H1 (cell line): ENCODE results near the gene KLHL35. TPM values are rescaled to one million over a fixed set of nuclear protein-coding genes. Genes with fewer than 3 reads are reported as not detected.

Experiments
- CTCF ChIA-PET: fragments of 300-600 bp; sonication (Branson Sonifier 250); formaldehyde crosslinking; loops from one replicate; lab custom pipeline; 2021; ENCODE audit not compliant: partially characterized antibody; lab: Charles Lee
- POLR2A ChIA-PET: fragments of 300-600 bp; sonication (Branson Sonifier 250); formaldehyde crosslinking; loops from one replicate; lab custom pipeline; 2021; ENCODE audit warnings: inconsistent platforms; ENCODE audit not compliant: partially characterized antibody; lab: Charles Lee
- DNase-seq, 2 experiments: peaks; one replicate each; pipeline versions ENCODE4 v3.0.0 to v3.0.0-alpha.2; 2010 to 2022; ENCODE audit warnings: low spot score in 2 of 2, low read depth in 1 of 2, mixed read lengths in 1 of 2
- FAIRE-seq: peaks from 2 replicates; lab custom pipeline; 2011; peaks lifted over from hg19 to GRCh38; lab: Jason Lieb, UNC
- H2AFZ ChIP-seq: 2 replicates; pipeline ENCODE4 v1.8.1; 2012; ENCODE audit warnings: low read length, inconsistent platforms
- H2AK5ac ChIP-seq: 2 replicates; pipeline ENCODE4 v1.6.1; 2013; ENCODE audit warnings: low read depth, low read length
- H2BK120ac ChIP-seq: replicated peaks from 2 replicates; pipeline ENCODE3; 2013; ENCODE audit warnings: low read depth, low read length, inconsistent platforms
- H2BK12ac ChIP-seq: 2 replicates; pipeline ENCODE4 v1.6.1; 2013; ENCODE audit warnings: low read depth, low read length
- H2BK15ac ChIP-seq: 2 replicates; pipeline ENCODE4 v1.6.1; 2013; ENCODE audit warnings: low read length
- H2BK20ac ChIP-seq: 2 replicates; pipeline ENCODE4 v1.6.1; 2013; ENCODE audit warnings: low read length
- H2BK5ac ChIP-seq: 2 replicates; pipeline ENCODE4 v1.6.1; 2013; ENCODE audit warnings: low read depth, low read length
- H3K14ac ChIP-seq: 2 replicates; pipeline ENCODE4 v1.6.1; 2013; ENCODE audit warnings: inconsistent platforms; ENCODE audit not compliant: insufficient read length
- H3K18ac ChIP-seq: 2 replicates; pipeline ENCODE4 v1.6.1; 2013; ENCODE audit warnings: low read length; ENCODE audit errors: extremely low read depth
- H3K23ac ChIP-seq: 2 replicates; pipeline ENCODE4 v1.6.1; 2013; ENCODE audit warnings: inconsistent platforms; ENCODE audit not compliant: insufficient read length
- H3K23me2 ChIP-seq: 2 replicates; pipeline ENCODE4 v1.6.1; 2013; ENCODE audit warnings: low read depth, low read length
- H3K27ac ChIP-seq: 2 replicates; pipeline ENCODE4 v1.6.1; 2011; ENCODE audit warnings: low read depth, low read length, inconsistent platforms
- H3K27me3 ChIP-seq, 4 experiments: replicated peaks in 1 of 4; 1 replicate in 1 of 4; 2 replicates in 3 of 4; pipeline versions ENCODE4 v1.6.1 to v1.8.1; 2011 to 2013; ENCODE audit warnings: low read length in 3 of 4, mild to moderate bottlenecking in 3 of 4, inconsistent platforms in 2 of 4, mixed read lengths in 2 of 4, moderate library complexity in 1 of 4; ENCODE audit not compliant: control insufficient read depth in 3 of 4, insufficient read depth in 3 of 4; ENCODE audit errors: extremely low read depth in 1 of 4
- H3K36me3 ChIP-seq, 4 experiments: 2 replicates each; pipeline versions ENCODE4 v1.6.1 to v1.8.1; 2011 to 2013; ENCODE audit warnings: mild to moderate bottlenecking in 4 of 4, low read length in 3 of 4, moderate library complexity in 2 of 4, control low read depth in 1 of 4, inconsistent platforms in 1 of 4; ENCODE audit not compliant: insufficient read depth in 4 of 4, control insufficient read depth in 2 of 4
- H3K4ac ChIP-seq: replicated peaks from 2 replicates; pipeline ENCODE3; 2013; ENCODE audit warnings: low read length, low read depth, mixed read lengths, inconsistent platforms; ENCODE audit not compliant: insufficient read length
- H3K4me1 ChIP-seq, 4 experiments: replicated peaks in 1 of 4; 1 replicate in 1 of 4; 2 replicates in 3 of 4; pipeline versions ENCODE4 v1.6.1 to v1.8.1; 2011 to 2013; ENCODE audit warnings: low read length in 3 of 4, inconsistent platforms in 2 of 4, mixed read lengths in 1 of 4; ENCODE audit not compliant: insufficient read depth in 4 of 4, control insufficient read depth in 3 of 4
- H3K4me2 ChIP-seq, 2 experiments: 2 replicates each; pipeline versions ENCODE4 v1.6.1 to v1.8.1; 2011 to 2013; ENCODE audit warnings: low read depth in 2 of 2, low read length in 2 of 2, control low read depth in 1 of 2, inconsistent platforms in 1 of 2, mild to moderate bottlenecking in 1 of 2; ENCODE audit not compliant: insufficient read depth in 1 of 2
- H3K4me3 ChIP-seq, 4 experiments: fragments of 200-600, 300-600 bp in 1 of 4; sonication (generic), shearing (Covaris generic), sonication (Bioruptor Twin) in 1 of 4; 2 replicates each; pipeline versions ENCODE4 v1.5.1 to v1.8.1; 2011 to 2016; ENCODE audit warnings: low read length in 4 of 4, low read depth in 3 of 4, control low read depth in 2 of 4, inconsistent platforms in 2 of 4, mild to moderate bottlenecking in 2 of 4, mixed read lengths in 1 of 4, moderate library complexity in 1 of 4; ENCODE audit not compliant: insufficient read depth in 2 of 4; ENCODE audit errors: extremely low read depth in 1 of 4
- H3K56ac ChIP-seq: replicated peaks from 2 replicates; pipeline ENCODE3; 2013; ENCODE audit warnings: low read depth, mild to moderate bottlenecking, mixed read lengths, low read length, inconsistent platforms; ENCODE audit not compliant: insufficient read length
- H3K79me1 ChIP-seq: 2 replicates; pipeline ENCODE4 v1.6.1; 2013; ENCODE audit warnings: low read depth, low read length, control low read depth
- H3K79me2 ChIP-seq, 2 experiments: 2 replicates each; pipeline versions ENCODE4 v1.6.1 to v1.8.1; 2012 to 2013; ENCODE audit warnings: low read length in 2 of 2, mild to moderate bottlenecking in 2 of 2, inconsistent platforms in 1 of 2; ENCODE audit not compliant: insufficient read depth in 2 of 2, control insufficient read depth in 1 of 2
- H3K9ac ChIP-seq, 4 experiments: replicated peaks in 1 of 4; 1 replicate in 1 of 4; 2 replicates in 3 of 4; pipeline versions ENCODE4 v1.6.1 to v1.8.1; 2011 to 2013; ENCODE audit warnings: low read depth in 3 of 4, low read length in 3 of 4, control low read depth in 2 of 4, mild to moderate bottlenecking in 2 of 4, moderate library complexity in 2 of 4, inconsistent platforms in 1 of 4; ENCODE audit errors: extremely low read depth in 1 of 4
- H3K9me3 ChIP-seq, 2 experiments: 2 replicates each; pipeline versions ENCODE4 v1.6.1 to v1.8.1; 2012 to 2013; ENCODE audit warnings: mild to moderate bottlenecking in 2 of 2, moderate library complexity in 2 of 2, control low read depth in 1 of 2, inconsistent platforms in 1 of 2, low read depth in 1 of 2, low read length in 1 of 2, mixed read lengths in 1 of 2; ENCODE audit not compliant: insufficient read depth in 2 of 2
- H4K20me1 ChIP-seq, 2 experiments: replicated peaks in 1 of 2; 2 replicates each; pipeline versions ENCODE3 to v1.8.1; 2011 to 2013; ENCODE audit warnings: inconsistent platforms in 2 of 2, low read length in 2 of 2, mild to moderate bottlenecking in 1 of 2; ENCODE audit not compliant: insufficient read depth in 2 of 2, control insufficient read depth in 1 of 2
- H4K5ac ChIP-seq: 2 replicates; pipeline ENCODE4 v1.6.1; 2013; ENCODE audit warnings: low read length, low read depth, mixed read lengths, inconsistent platforms; ENCODE audit not compliant: insufficient read length
- H4K8ac ChIP-seq: 2 replicates; pipeline ENCODE4 v1.8.0; 2013; ENCODE audit warnings: mild to moderate bottlenecking, moderate library complexity, low read length, inconsistent platforms; ENCODE audit not compliant: insufficient read depth; ENCODE audit errors: extremely low read depth
- H4K91ac ChIP-seq: replicated peaks from 2 replicates; pipeline ENCODE3; 2013; ENCODE audit warnings: low read length, mixed read lengths, inconsistent platforms; ENCODE audit not compliant: insufficient read length
- POLR2AphosphoS5 ChIP-seq: IDR thresholded peaks from 2 replicates; pipeline ENCODE4 v1.6.1; 2011; ENCODE audit warnings: low read depth, low read length
- RAD21 ChIP-seq, 2 experiments: IDR thresholded peaks in 1 of 2; conservative IDR thresholded peaks in 1 of 2; 2 replicates each; pipeline ENCODE4 v1.6.1; 2011; ENCODE audit warnings: low read depth in 2 of 2, low read length in 2 of 2, improper control_type of control experiment in 1 of 2, inconsistent platforms in 1 of 2, mild to moderate bottlenecking in 1 of 2, moderate library complexity in 1 of 2
- RBBP5 ChIP-seq: IDR thresholded peaks from 2 replicates; pipeline ENCODE4 v1.7.1; 2012; ENCODE audit warnings: low read depth, mild to moderate bottlenecking, inconsistent platforms, low read length, moderate library complexity, borderline replicate concordance
- WGBS, 2 experiments: shearing (Covaris generic) in 1 of 2; methylation state at CpG; one replicate each; pipeline versions ENCODE4 v1.1.6 to v1.1.7; 2013 to 2015; ENCODE audit warnings: low lambda C conversion rate in 2 of 2, mixed read lengths in 2 of 2, inconsistent platforms in 1 of 2, low coverage in 1 of 2, missing lambda C conversion rate in 1 of 2; ENCODE audit not compliant: insufficient replicate concordance in 2 of 2, insufficient coverage in 1 of 2, insufficient read length in 1 of 2; ENCODE audit errors: extremely low coverage in 1 of 2, missing lambda C conversion rate in 1 of 2; 5-methylcytosine and 5-hydroxymethylcytosine counted together
- polyA plus RNA-seq, 7 experiments: library from polyadenylated mRNA; depleted of rRNA in 3 of 7; stranded (reverse) in 5 of 7; unstranded in 2 of 7; fragments of >200 nt in 5 of 7; fragments of 200-250 nt in 2 of 7; gene quantifications; 1 replicate in 5 of 7; 2 replicates in 1 of 7; 4 replicates in 1 of 7; pipeline versions ENCODE4 v1.2.1 to v1.2.3, GENCODE V29; 2011 to 2013; ENCODE audit warnings: missing spikeins in 2 of 7, mixed read lengths in 2 of 7
- total RNA-seq: library from RNA; stranded (reverse); fragmentation: NEBNext Ultra II Directional; extraction: Animal tissue kit (Norgen Biotek cat#: 25700); gene quantifications from 2 replicates; pipeline ENCODE4 v1.2.1, GENCODE V29; 2021

The KLHL35 gene
- total and polyA plus RNA-seq, 2 of the 8 experiments (the other 6 are each of a cell fraction or from before 2014, with no cell fraction given) = 0.35 to 0.41 TPM

DNA sequence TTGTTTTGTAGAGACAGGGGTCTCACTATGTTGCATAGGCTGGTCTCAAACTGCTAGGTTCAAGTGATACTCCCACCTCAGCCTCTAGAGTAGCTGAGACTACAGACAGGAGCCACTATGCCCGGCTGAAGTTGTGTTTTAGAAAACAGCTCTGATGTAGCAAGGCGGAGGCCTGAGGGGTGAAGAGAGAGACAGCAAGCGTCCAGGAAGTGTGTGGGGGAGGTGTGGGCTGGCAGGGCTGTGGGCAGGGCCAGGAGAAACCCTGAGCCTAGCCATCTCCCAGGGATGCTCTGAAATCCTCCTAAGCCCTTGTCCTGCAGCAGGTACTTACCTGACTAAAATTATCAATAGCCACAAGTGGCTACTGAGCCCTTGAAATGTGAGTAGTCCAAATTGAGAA lies 49.8 kb downstream of the KLHL35 start:
- DNase-seq = no peak
- Histone ChIP-seq H4K91ac (peak overlapping the region; percentile 27), H2BK20ac (no peak overlapping the region), H4K5ac (no peak overlapping the region), H2BK120ac (no peak overlapping the region), H4K20me1 (no peaks in the 10 kb centered on the region), H3K14ac (no peak overlapping the region), H2AFZ (0 out of 2 replicates have a peak overlapping the region, but pooled peaks have one; percentile 51), H3K4me1 (peaks cover 0 to 3% (median 1%) of the 10 kb centered on the region in 4 experiments; a peak in 2 of 7 replicates), H3K56ac (no peak overlapping the region)
- TF ChIP-seq POLR2AphosphoS5 (no peak), RBBP5 (peak; percentile 34; the same call in 1 of the 2 replicates), RAD21 (IDR thresholded peaks at IDR 0.05 in 1 of 2, conservative IDR thresholded peaks at IDR 0.05 in 1 of 2; ENCODE audit: low read depth in 2 of 2, low read length in 2 of 2) (peak in 1 of 2 experiments; percentile 3; a peak in 1 of 4 replicates)
- TF ChIP-seq, all 59 proteins: peak for 2
- H4K8ac ChIP-seq = peak overlapping the region; percentile 14; the same call in 1 of the 2 replicates
- no peaks in the 10 kb centered on the region for H3K23me2 ChIP-seq
- no peak overlapping the region for H3K23ac ChIP-seq
- H3K4me3 ChIP-seq = no peak overlapping the region
- H3K4ac ChIP-seq = no peak overlapping the region
- H3K4me2 ChIP-seq = peak overlapping the region in 1 of 2 experiments; percentile 21; a peak in 1 of 4 replicates
- H3K36me3 ChIP-seq = no peaks in the 10 kb centered on the region
- H3K27me3 ChIP-seq = no peaks in the 10 kb centered on the region
- no peaks in the 10 kb centered on the region for H3K79me2 ChIP-seq
- no peak overlapping the region for H2BK15ac ChIP-seq
- ChIA-PET POLR2A (interaction anchor here (0.7 to 20.0 kb wide), 4 partner anchors 20 to 52 kb away, joined by 3 to 269 read pairs (median 20); partner anchors contain the start of gene RPS3), CTCF (interaction anchor here (0.8 to 16.6 kb wide), 17 partner anchors 9 to 239 kb away, joined by 3 to 327 read pairs (median 8); partner anchors contain the start of gene ARRB1)
- no peak overlapping the region for H2AK5ac ChIP-seq
- H3K9ac ChIP-seq = no peak overlapping the region
- no peaks in the 10 kb centered on the region for H3K9me3 ChIP-seq
- FAIRE-seq = no peak
- H2BK5ac ChIP-seq = no peak overlapping the region
- no peak overlapping the region for H2BK12ac ChIP-seq
- no peaks in the 10 kb centered on the region for H3K79me1 ChIP-seq
- no peak overlapping the region for H3K18ac ChIP-seq
- 53% methylated on average over 3 of the region's 3 CpGs; no CpG with 5 or more reads in 1 of the 2 experiments for WGBS, 2 experiments
- no peak overlapping the region for H3K27ac ChIP-seq
